HG03280 (cell line): ENCODE results near the gene GGTA1.
"Not testable (repeated sequence)": the region's sequence is repeated elsewhere in the genome, so short reads cannot be mapped to it uniquely, and the experiment has no call there.

ENCODE experiments used
- ATAC-seq: cut with Tn5 transposase; IDR thresholded peaks from one replicate; pipeline ENCODE4 v1.9.1; 2021; ENCODE audit warnings: mild to moderate bottlenecking, moderate library complexity; ENCODE audit not compliant: unreplicated experiment

The GGTA1 gene

DNA sequence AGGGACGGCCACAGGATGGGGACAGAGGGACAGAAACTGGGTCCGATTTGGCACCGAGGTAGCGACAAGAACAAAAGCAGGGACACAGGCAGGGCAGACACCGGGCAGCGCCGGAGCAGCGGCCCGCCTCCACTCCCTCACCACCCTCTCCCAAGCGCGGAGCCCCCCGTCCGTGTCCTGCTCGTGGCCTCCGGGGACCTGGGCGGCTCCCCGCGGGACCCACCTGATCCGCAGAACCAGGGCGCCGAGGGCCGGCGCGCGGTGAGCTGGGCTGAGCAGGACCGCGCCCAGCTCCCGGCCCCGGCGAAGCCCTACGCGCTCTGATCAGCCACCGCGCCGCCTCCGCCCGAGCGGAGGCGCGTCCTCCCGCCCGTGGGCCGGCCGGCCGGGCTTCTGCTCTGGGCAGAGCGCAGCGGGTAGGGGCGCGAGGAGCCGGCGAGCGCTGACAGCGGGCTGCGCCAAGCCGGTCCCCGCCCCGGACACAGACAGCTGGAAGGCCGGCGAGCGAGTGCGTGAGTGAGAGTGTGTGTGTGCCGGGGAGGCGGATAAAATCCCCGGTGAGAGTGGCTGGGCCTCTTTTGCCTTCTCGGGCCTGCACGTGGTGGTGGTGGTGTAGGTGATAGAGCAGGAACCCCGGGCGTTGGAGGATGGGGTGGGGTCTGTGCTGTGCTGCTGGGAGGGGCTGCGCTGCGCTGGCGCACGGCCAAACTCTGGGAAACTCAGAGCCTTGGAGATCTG is at the start of gene GGTA1:
Gene GGTA1, minus strand, starts transcription at position 418 of the 738 bp plus-strand sequence. CDS start 31,922 bp downstream, outside the sequence.
- no peak for ATAC-seq

GRCh38 chr9:121548666-121549065 is 49.0 kb upstream of the GGTA1 start:
- no peak for ATAC-seq

- ATAC-seq: peak; percentile 83
Measured at GRCh38 chr9:121545875-121546423, 46.3 kb upstream of the GGTA1 start.

DNA sequence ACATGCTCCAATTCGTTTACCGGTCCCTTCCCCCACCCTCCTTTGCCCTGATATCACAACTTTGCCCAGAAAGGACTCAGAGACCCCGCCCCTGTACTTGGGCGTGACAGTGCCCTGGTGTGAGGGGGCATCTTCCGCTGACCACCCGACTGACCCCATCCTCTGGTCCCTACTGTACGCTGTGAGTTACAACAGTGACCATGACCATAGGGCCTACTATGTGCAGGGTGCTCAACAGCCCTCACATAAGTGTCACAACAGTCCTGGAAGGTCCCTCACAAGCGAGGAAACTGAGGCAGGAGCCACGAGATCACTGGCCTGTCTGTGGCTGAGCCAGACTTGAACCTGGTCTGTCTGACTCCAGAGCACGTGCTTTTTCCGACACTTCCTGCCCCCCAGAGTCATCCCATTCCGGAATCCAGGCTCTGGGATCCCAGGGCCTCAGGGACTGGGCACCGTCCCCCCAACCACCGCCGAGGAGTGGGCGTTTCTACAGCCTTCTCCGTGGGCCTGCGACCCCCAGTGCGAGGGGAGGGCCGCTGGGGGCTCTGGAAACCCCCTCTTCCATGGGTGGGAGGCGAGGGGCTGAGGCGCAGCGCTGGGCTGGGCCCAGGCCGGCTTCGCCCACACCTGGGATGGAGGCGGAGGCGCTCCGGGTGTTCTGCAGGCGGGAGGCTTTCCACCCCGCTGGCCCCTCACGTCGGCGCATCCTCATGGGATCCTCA is 45.7 kb upstream of the GGTA1 start:
- ATAC-seq: no peak

DNA sequence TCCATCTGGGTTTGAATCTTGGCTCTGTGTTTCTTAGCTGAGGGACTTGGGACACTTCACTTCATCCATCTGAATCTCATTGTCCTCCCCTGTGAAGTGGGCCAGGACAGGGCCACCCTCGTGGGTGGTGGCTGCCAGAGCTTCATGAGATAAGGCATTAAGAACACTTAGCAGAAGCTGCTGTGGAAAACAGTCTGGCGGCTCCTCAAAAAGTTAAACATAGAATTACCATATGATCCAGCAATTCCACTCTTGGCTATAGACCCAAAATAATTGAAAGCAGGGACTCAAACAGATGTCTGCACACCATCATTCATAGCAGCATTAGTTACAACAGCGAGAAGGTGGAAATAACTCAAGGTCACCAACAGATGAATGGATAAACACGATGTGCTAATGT is 42.4 kb upstream of the GGTA1 start:
- ATAC-seq: no peak

- no peak for ATAC-seq
Measured at GRCh38 chr9:121541256-121541655, 41.6 kb upstream of the GGTA1 start.

- ATAC-seq: no peak
Measured at GRCh38 chr9:121538221-121538620, 38.6 kb upstream of the GGTA1 start.

GRCh38 chr9:121537283-121537682 is 37.6 kb upstream of the GGTA1 start:
- ATAC-seq: no peak

- no peak for ATAC-seq
Measured at GRCh38 chr9:121532881-121533280, 33.2 kb upstream of the GGTA1 start.

DNA sequence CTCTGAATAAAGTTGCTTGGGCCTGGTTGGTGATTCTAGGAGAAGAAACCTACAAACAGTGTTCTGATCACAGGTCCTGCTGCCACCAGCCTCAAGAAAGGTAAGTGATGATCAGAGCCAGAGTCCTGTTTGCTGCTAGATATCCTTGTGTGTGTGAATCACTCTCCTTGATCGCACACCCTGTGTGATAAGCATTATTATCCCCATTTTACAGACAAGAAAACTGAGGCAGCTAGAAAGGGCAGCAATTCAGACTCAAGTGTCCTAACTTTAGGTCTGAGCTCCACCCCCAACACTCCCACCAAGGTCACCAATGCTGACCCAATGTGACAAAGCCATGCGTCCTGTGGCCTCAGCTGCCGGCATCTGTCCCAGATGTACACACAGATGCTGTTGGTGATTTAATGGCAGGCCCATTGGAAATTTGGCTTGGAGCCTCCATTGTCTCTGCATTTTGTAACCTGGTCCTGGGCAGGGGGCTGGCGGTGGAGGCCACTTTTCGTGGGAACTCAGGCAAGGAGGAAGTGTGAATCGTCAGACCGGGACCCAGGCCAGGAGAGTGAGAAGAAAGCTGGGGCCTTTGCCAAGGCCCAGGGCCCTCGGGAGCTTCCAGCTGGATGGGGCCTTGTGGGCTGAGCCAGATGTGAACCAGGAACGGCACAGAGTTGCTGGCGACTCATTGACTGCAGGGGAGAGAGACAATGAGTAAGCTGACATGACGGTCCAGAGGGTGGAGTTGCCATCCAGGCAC is 29.8 kb upstream of the GGTA1 start:
- no peak for ATAC-seq

- no peak for ATAC-seq
Measured at GRCh38 chr9:121528642-121529041, 29.0 kb upstream of the GGTA1 start.

DNA sequence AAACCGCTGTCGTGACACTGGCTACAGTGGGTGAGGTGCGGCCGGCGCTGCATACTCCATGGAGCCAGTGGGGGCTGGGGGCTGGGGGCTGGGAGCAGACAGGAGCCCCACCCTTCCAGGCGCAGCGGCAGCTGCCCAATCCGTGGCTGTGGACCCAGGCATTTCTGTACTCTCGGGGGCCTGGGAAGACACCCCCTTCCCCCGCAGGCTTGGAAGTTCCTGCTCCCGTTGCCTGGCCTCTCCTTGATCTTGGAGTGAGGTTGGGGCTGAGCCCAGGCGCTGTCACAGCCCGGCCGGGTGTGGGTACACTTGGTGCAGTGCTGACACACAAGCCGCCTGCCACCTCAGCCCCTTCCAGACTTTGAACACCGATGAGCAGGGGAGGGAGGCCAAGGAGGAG is 27.7 kb upstream of the GGTA1 start:
- no peak for ATAC-seq

DNA sequence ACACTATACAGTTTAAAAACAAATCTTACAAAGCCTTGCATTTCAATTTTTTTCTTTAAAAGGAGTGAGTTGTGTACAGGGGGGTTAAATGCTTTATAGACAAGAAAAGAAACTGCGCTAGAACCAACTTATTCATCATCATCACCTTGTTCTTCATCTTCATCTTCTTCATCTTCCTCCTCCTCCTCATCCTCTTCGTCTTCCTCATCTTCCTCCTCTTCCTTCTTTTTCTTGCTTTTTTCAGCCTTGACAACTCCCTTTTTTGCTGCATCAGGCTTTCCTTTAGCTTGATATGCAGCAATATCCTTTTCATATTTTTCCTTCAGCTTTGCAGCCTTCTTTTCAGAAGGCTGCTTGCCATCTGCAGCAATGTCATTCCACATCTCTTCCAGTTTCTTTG is 20.0 kb upstream of the GGTA1 start:
- ATAC-seq: not testable (repeated sequence)

DNA sequence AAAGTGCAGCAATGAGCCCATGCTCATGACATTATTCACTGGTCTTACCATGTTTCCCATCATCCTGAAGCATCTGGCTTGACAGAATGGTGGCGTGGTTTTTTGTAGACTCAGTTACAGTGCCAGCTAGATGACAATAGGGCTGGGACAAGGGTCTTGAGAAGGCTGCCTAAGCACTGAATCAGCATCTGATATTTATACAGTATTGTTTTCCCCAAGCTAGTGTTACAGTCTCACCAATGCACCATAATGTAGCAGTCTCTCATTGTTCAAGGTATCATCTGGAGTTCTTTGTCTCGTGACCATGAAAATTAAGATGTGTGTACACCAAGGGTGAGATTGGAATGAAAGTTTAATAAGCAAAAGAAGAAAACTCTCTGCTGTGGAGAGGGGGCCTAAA is 19.0 kb upstream of the GGTA1 start:
- no peak for ATAC-seq

GRCh38 chr9:121513166-121513565 is 13.5 kb upstream of the GGTA1 start:
- not testable (repeated sequence) for ATAC-seq

GRCh38 chr9:121510766-121511550 is 11.3 kb upstream of the GGTA1 start:
- ATAC-seq: no peak

DNA sequence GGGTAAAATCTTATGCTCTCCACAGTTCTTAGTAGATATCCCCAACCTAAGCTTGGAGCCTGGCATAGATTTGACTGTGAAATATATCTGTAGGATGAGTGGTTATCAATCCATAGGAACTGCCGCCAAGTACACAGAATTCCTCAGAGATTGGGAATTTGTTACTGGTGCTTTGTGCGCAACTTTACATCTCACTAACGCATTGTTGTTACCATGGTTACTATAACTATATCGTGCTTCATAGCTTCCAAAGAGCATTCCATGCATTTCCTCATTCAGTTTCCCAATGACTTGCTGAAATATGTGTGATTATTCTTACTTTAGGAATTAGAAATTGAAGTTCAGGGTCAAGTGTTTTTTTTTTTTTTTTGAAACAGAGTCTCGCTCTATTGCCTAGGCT is 9.5 kb upstream of the GGTA1 start:
- no peak for ATAC-seq

DNA sequence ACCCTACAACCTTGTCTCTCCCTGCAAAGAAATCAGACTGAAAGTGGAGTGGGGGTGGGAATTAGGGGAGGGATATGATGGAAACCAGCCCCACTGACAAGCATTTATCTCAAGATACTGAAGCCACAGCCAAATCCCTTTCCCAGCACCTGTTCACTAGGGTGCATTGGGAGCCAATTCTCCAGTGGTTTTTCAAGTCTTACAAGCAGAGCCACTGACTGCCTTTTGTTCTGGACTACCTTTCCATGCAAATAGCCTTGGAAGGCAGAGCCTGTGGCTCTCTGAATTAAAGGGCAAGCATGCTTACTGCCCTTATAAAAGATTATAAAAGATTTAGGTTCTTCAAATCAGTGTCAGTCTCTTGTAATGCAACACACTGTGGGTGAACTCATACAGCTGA is 8.8 kb upstream of the GGTA1 start:
- ATAC-seq: no peak

DNA sequence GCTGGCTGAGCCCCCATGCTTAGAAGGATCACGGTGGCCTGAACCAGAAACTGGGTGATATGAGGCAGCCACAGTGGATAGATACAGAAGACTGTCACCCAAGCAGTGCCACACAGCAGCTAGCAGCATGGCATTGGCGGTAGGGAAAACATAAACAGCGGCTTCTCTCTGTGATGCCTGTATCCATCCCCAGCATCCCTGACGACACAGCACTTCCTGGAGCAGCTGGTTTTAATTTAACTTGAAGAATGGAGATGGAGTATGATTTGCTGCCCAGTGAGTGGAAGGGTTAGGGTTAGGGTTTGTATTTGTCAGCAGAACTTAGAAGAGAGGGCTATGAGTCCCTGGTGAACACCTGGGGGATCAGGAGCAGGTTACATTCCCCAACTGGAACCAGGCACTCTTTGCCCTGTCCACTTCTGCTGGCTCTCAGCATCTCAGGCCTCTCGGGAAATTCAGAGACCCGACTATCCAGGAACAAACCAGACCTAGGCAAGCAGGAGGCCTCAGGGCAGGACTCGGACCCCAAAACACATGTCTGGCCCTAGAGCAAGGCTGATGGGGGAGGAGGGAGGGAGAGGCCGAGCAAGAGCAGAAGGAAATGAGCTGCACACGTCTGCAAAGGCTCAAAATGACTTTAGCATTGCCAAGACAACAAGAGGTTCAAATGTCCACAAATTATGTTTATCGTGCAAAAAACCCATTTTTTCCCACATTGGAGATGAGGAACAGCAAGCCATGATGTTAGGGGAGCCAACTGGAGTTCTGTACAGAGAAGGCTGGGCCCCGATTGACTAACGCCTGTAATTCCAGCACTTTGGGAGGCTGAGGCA is 6.5 kb upstream of the GGTA1 start:
- no peak for ATAC-seq

DNA sequence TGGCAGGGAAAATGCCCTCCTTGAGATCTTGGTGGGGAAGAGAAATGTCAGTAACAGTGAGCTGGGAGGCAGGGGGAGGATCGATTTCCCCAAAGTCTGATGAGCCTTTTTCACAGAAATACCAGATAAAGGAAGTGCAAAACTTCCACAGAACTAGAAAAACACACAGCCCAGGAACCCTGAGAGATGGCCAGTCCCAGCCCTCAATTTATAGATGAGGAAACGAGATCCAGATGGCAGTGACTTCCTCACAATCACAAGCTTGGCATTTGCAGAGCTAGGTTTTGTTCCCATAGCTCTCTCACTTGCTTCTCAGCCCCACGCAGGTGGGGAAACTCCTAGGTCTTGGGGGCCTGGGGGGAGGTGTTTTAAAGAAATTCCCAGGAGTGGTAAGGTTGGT is 3.8 kb upstream of the GGTA1 start:
- ATAC-seq: no peak
